Central memory CD4-positive, alpha-beta T cell (primary cell): ENCODE measurements around the gene ABCA13.

ENCODE experiments used
- DNase-seq: peaks from one replicate; pipeline ENCODE4 v3.0.0; 2022

ABCA13 gene

GRCh38 chr7:48454750-48455192, 283.5 kb downstream of the ABCA13 start:
- DNase-seq: no peak

GRCh38 chr7:48455363-48455762, 284.1 kb downstream of the ABCA13 start:
- no peak for DNase-seq

GRCh38 chr7:48458701-48459524, 287.7 kb downstream of the ABCA13 start:
- DNase-seq: no peak

GRCh38 chr7:48466713-48467112, 295.5 kb downstream of the ABCA13 start:
- no peak for DNase-seq

GRCh38 chr7:48471196-48471595, 299.9 kb downstream of the ABCA13 start:
- no peak for DNase-seq

- no peak for DNase-seq
Observed at GRCh38 chr7:48472640-48473039, 301.4 kb downstream of the ABCA13 start.

GRCh38 chr7:48473205-48473865, 302.1 kb downstream of the ABCA13 start:
- no peak for DNase-seq

- no peak for DNase-seq
Observed at GRCh38 chr7:48481235-48481634, 310.0 kb downstream of the ABCA13 start.

- DNase-seq: no peak
Observed at GRCh38 chr7:48497521-48497920, 326.3 kb downstream of the ABCA13 start.

DNA sequence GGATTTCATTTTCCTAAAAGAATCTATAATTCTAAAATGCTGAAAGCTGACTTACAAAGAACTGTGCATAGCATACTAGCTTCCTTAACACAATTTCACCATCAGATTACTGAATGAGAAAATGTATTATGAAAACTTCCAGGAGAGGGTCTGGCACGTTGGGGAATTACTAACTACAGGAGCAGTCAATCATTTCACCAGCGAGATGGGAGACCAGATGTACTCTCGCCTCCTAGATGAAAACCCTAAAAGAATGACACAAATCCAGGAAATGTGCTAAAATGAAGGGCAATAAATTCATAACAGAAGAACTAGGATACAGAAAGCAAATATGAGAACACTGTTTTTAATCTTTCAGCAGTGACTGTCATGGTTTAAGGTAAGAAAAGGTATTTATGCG, 330.8 kb downstream of the ABCA13 start:
- DNase-seq: no peak

- no peak for DNase-seq
Observed at GRCh38 chr7:48505051-48505450, 333.8 kb downstream of the ABCA13 start.

DNA sequence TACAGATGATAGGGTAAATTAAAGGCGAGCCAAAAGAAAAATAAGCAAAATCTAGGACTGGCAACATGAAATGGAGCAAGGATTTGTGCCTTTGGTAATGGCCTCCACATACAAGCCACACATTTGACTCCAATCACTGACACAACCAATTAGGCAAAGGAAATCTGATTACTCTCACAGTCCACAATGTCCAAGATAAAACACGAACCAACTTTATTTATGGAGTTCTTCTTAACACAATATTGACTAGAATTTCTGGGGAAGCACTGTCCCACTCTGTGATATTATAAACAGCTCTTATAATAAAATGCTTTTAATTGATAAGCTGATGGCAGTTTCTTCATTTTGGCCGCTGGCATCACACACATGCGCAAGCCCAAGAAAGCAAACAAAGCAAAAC, 334.2 kb downstream of the ABCA13 start:
- no peak for DNase-seq

- no peak for DNase-seq
Observed at GRCh38 chr7:48506569-48506968, 335.3 kb downstream of the ABCA13 start.

GRCh38 chr7:48511080-48511479, 339.8 kb downstream of the ABCA13 start:
- DNase-seq: no peak

- no peak for DNase-seq
Observed at GRCh38 chr7:48512892-48513291, 341.6 kb downstream of the ABCA13 start.

GRCh38 chr7:48515171-48515570, 343.9 kb downstream of the ABCA13 start:
- DNase-seq: no peak

- DNase-seq: no peak
Observed at GRCh38 chr7:48518092-48518491, 346.8 kb downstream of the ABCA13 start.

DNA sequence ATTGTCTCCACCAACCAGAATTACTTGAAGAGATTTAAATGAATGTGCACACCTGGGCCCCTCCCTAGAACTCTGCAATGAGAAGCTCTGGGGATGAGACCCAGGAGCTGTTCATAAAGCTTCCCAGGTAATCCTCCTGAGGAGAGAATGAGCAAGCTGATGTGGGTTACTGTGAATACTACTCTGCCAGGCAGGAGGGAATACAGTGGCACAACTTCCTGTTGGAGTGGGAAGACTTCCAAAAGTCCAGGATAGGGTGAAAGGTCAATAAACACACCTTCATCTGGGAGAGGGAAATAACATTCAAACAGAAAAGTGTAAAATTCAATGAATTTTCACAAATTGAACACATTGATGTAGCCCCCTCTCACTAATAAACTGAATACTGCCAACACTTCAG, 351.4 kb downstream of the ABCA13 start:
- no peak for DNase-seq

GRCh38 chr7:48525736-48526732, 354.8 kb downstream of the ABCA13 start:
- no peak for DNase-seq

DNA sequence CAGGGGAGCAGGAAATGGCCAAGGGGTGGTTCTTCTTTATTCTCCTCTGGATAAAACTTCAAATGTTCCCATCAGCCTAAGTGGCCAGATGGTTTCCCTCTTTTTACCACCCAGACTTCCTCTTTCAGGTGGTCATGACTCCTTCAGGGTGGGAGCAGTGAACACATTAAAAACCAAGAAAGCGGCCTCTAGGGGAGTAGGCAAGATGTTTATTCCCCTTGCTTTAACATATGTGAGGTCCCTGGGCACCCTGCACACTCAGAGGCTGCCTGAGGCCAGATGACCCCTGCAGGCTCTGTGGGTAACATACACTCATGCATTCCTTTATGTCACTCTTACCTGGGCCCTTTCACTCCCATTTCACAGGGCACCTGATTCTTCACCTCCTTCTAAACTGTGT, 357.4 kb downstream of the ABCA13 start:
- DNase-seq: no peak

DNA sequence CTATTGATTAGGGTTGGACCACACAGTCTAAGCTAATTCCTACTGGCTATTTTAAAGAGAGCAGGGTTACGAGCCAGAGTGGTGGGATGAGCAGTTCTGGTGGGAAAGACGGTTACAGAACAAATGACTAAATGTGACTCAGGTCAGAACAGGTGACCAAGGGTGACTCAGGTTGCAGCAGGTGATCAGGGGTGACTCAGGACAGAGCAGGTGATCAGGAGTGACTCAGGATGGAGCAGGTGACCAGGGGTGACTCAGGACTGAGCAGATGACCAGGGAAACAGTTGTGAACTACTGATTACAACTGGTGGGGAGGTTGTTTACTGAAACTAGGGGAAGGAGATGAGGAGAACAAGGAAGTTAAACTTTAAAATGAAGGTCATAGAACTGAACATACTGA, 366.3 kb downstream of the ABCA13 start:
- DNase-seq: no peak

- no peak for DNase-seq
Observed at GRCh38 chr7:48540746-48541145, 369.5 kb downstream of the ABCA13 start.

GRCh38 chr7:48548667-48549066, 377.4 kb downstream of the ABCA13 start:
- DNase-seq: no peak
